ENCODE measurements around the gene DEFB115. TPM values are rescaled to one million over a fixed set of nuclear protein-coding genes. Genes with fewer than 3 reads are reported as not detected.

Gene DEFB115
- total RNA-seq, 2 experiments from 2014 or later, result not detected

Other genes with a start within 250 kb of the DEFB115 start
- not detected for gene DEFB116, start 50.9 kb downstream of the DEFB115 start, total RNA-seq
- gene DEFB118, start 110.9 kb downstream of the DEFB115 start, total RNA-seq, result not detected
- not detected for gene DEFB119, start 132.9 kb downstream of the DEFB115 start, total RNA-seq
- gene DEFB121, start 148.6 kb downstream of the DEFB115 start, total RNA-seq, result not detected
- not detected for gene DEFB123, start 183.0 kb downstream of the DEFB115 start, total RNA-seq
- gene DEFB124, start 217.5 kb downstream of the DEFB115 start, total RNA-seq, result not detected
- gene REM1, start 217.6 kb downstream of the DEFB115 start, total RNA-seq, result not detected

Measured in CD4-positive, alpha-beta T cell (primary cell).